ENCODE results near the gene RNF213. TPM values are rescaled to one million over a fixed set of nuclear protein-coding genes. Genes with fewer than 3 reads are reported as not detected.

RNF213 gene
- total RNA-seq, 4 donors from 2014 or later, result 57.8 to 197 (median 94.1) TPM

DNA sequence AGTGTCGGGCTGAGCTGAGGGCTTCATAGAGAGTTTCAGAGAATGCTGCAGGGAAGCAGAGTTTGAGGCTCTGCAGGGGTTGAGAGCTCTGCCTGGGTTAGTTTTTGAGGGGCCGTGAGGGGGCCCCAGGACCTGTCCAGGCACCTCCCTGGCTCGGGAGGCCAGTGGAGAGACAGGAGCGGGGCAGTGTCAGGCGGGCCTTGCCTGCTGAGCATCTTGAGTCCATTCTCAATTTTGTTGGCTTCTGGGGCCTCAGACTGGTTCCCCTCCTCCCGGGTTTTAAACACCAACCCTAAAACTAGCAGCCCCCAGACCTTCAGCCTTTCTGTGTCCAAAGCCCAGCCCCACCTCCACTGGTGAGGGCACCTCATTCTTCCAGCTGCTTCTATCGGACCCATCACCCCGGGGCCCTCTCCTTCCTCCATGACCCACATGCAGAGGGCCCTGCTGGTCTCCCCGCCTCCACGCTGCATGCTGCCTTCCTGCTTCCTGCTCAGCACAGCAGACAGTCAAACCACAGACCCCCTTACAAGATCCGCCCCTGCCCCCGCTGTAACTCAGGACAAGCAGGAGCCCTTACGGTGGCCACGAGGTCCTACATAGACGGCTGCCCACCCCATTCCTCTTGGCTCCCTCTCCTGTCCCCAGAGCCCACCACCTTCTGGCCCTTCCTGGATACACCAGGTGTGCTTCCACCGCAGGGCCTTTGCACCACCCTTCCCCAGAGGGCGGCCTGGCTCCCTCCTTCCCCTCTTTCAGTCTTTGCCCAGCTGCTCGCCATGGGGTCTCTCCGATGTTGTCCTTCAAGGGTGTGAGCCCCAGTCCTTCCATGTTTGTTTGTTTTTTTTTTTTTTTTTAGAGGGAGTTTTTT, 3.8 kb downstream of the RNF213 start:
- peaks cover 44% of the 10 kb centered on the region for H3K4me1 ChIP-seq
- no peaks in the 10 kb centered on the region for H3K9me3 ChIP-seq
- DNase-seq (ENCODE audit: low spot score in 2 of 2), result no peak
- peak overlapping the region; percentile 40 for H3K4me3 ChIP-seq
- H3K27me3 ChIP-seq, result no peaks in the 10 kb centered on the region
- TF ChIP-seq CTCF (IDR thresholded peaks at IDR 0.05) (no peak), POLR2AphosphoS5 (IDR thresholded peaks at IDR 0.05) (no peak), EP300 (IDR thresholded peaks at IDR 0.05) (no peak), POLR2A (IDR thresholded peaks at IDR 0.05) (no peak)
- H3K27ac ChIP-seq, result no peak overlapping the region
- 84% methylated on average over 19 of the region's 19 CpGs for WGBS
- peaks cover 27% of the 10 kb centered on the region for H3K36me3 ChIP-seq

DNA sequence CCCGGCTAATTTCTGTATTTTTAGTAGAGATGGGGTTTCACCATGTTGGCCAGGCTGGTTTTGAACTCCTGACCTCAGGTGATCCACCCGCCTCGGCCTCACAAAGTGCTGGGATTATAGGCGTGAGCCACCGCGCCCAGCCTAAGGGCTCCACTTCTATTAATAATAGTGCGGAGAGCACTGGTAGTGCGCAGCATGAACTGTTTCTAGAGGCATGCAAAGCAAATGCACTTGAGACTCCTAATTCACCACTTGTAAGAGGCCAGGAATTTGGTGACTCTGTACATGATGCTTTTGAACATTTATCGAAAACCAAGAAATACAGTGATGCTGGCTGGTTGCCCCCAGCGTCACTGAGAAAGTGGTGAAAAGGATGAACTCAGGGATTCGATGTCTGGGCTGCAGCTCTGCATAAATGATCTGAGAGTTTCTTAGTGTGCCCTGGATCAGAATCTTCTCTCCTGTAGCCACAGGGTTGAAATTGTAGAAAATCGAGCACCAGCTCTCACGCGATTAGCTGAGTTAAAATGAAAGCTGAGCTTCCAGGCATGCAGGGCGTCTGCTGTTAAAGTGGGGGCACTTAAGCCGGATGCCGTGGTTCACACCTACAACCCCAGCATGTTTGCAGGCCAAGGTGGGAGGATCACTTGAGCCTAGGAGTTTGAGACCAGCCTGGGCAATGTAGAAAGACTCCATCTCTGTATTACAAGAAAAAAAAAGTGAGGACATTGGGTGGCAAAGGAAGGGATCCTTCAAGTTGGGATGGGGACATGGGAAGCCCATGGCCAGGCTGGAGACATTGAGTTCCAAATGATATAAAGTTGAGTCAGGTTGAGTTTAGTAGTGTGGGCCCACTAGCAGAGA, 4.8 kb downstream of the RNF213 start:
- no peaks in the 10 kb centered on the region for H3K27me3 ChIP-seq
- H3K27ac ChIP-seq, result no peak overlapping the region
- H3K4me3 ChIP-seq, result no peak overlapping the region
- peaks cover 37% of the 10 kb centered on the region for H3K4me1 ChIP-seq
- 95% methylated on average over 17 of the region's 17 CpGs for WGBS
- no peaks in the 10 kb centered on the region for H3K9me3 ChIP-seq
- peaks cover 33% of the 10 kb centered on the region for H3K36me3 ChIP-seq
- TF ChIP-seq POLR2A (IDR thresholded peaks at IDR 0.05) (no peak), POLR2AphosphoS5 (IDR thresholded peaks at IDR 0.05) (no peak), EP300 (IDR thresholded peaks at IDR 0.05) (no peak), CTCF (IDR thresholded peaks at IDR 0.05) (no peak)
- no peak for DNase-seq (ENCODE audit: low spot score in 2 of 2)

DNA sequence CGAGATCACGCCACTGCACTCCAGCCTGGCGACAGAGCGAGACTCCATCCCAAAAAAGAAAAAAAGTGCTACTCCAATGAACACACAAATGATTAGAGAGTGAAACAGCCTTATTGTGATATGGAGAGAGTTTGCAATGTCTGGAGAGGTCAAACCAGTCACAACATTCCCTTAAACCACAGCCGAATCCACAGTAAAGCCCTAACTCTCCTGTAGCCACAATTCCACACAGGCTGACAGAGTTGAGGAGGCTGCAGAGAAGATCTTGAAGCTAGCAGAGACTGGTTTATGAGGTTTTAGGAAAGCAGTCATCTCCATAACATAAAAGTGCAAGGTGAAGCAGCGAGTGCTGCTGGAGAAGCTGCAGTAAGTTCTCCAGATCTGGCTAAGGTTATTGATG, 6.7 kb downstream of the RNF213 start:
- Histone ChIP-seq H3K36me3 (peaks cover 33% of the 10 kb centered on the region), H3K9me3 (no peaks in the 10 kb centered on the region), H3K4me3 (no peak overlapping the region), H3K27me3 (no peaks in the 10 kb centered on the region), H3K27ac (no peak overlapping the region), H3K4me1 (peaks cover 25% of the 10 kb centered on the region)
- 93% methylated on average over 6 of the region's 6 CpGs for WGBS
- DNase-seq (ENCODE audit: low spot score in 2 of 2), result no peak
- TF ChIP-seq POLR2A (IDR thresholded peaks at IDR 0.05), result no peak
- TF ChIP-seq CTCF (IDR thresholded peaks at IDR 0.05), result no peak
- TF ChIP-seq POLR2AphosphoS5 (IDR thresholded peaks at IDR 0.05), result no peak
- TF ChIP-seq EP300 (IDR thresholded peaks at IDR 0.05), result no peak

GRCh38 chr17:80268427-80268826, 7.8 kb downstream of the RNF213 start:
- 85% methylated on average over 4 of the region's 4 CpGs for WGBS
- no peak overlapping the region for H3K27ac ChIP-seq

More at GRCh38 chr17:80268427-80268826, 7.8 kb downstream of the RNF213 start:
- no peak for TF ChIP-seq CTCF (IDR thresholded peaks at IDR 0.05)
- TF ChIP-seq POLR2AphosphoS5 (IDR thresholded peaks at IDR 0.05), result no peak
- no peak for TF ChIP-seq POLR2A (IDR thresholded peaks at IDR 0.05)
- TF ChIP-seq EP300 (IDR thresholded peaks at IDR 0.05), result no peak
- DNase-seq (ENCODE audit: low spot score in 2 of 2), result no peak
- Histone ChIP-seq H3K27me3 (no peaks in the 10 kb centered on the region), H3K9me3 (no peaks in the 10 kb centered on the region), H3K36me3 (peaks cover 36% of the 10 kb centered on the region), H3K4me3 (no peak overlapping the region), H3K4me1 (peaks cover 15% of the 10 kb centered on the region)
